ENCODE results near the gene TMEM51. TPM values are rescaled to one million over a fixed set of nuclear protein-coding genes. Genes with fewer than 3 reads are reported as not detected.
"Not testable (repeated sequence)": the region's sequence is repeated elsewhere in the genome, so short reads cannot be mapped to it uniquely, and the experiment has no call there.

TMEM51 gene
- total RNA-seq, 2 experiments from 2014 or later: not detected

GRCh38 chr1:15160626-15161025 lies 7.1 kb downstream of the TMEM51 start:
- Mint-ChIP-seq H3K27ac (no peak overlapping the region), H3K9me3 (no peaks in the 10 kb centered on the region), H3K36me3 (ENCODE audit: low read depth) (no peaks in the 10 kb centered on the region)

DNA sequence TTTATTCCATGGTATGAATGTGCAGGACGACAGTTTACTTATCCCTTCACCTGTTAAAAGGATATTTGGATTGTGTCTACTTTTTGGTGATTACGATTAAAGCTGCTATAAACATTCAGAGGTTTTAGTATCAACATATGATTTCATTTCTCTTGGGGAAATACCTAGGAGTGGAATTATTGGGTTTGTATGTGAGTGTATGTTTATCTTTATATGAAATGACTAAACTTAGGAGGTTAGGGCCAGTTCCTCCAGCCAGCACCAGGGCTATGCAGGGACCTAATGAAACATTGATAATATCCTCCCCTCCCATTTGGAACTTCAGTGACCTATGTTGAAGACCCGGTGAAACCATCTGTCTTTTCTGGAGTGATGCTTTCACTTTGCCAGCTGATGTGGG lies 13.8 kb downstream of the TMEM51 start:
- Mint-ChIP-seq H3K36me3 (ENCODE audit: low read depth) (no peaks in the 10 kb centered on the region), H3K4me3 (no peak overlapping the region), H3K27me3 (peaks cover 33% of the 10 kb centered on the region), H3K9me3 (no peaks in the 10 kb centered on the region), H3K4me1 (peaks cover under 1% of the 10 kb centered on the region), H3K27ac (no peak overlapping the region)
- ChIA-PET POLR2A (no interaction called here), CTCF (interaction anchor here (0.6 to 1.0 kb wide), 2 partner anchors 14 to 36 kb away, joined by 3 to 4 read pairs; partner anchors contain the start of gene TMEM51)
- DNase-seq: no peak

More at GRCh38 chr1:15160626-15161025, 7.1 kb downstream of the TMEM51 start:
- Mint-ChIP-seq H3K4me1 (peaks cover 23% of the 10 kb centered on the region), H3K27me3 (peaks cover 18% of the 10 kb centered on the region), H3K4me3 (no peak overlapping the region)
- no peak for DNase-seq
- POLR2A ChIA-PET: no interaction called here
- CTCF ChIA-PET: interaction anchor here (0.6 kb wide), 1 partner anchor 32 kb away, joined by 3 read pairs; no protein-coding TSS in a partner anchor

- ChIA-PET POLR2A (no interaction called here), CTCF (no interaction called here)
- Mint-ChIP-seq H3K4me3 (no peak overlapping the region), H3K36me3 (ENCODE audit: low read depth) (no peaks in the 10 kb centered on the region), H3K27ac (no peak overlapping the region), H3K4me1 (peaks cover 4% of the 10 kb centered on the region), H3K9me3 (no peaks in the 10 kb centered on the region), H3K27me3 (peaks cover 30% of the 10 kb centered on the region)
- DNase-seq: no peak
These were observed 14.9 kb downstream of the TMEM51 start for GRCh38 chr1:15168479-15168878.

DNA sequence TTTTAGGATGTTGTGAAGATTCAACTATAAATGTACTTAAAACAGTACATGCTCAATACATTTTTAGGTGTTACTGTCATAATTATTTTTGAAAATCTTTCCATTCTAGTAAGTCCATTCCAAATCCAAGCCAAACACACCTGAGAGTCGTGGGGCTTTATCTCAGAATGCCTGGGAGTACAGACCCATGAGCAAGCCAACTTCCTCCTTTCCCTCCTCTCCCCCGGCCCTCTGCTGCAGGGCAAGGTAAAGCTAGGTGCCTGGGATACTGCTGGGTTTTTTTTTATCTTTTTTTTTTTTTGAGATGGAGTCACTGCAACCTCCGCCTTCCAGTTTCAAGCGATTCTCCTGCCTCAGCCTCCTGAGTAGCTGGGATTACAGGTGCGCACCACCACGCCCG lies 16.5 kb downstream of the TMEM51 start:
- POLR2A ChIA-PET: no interaction called here
- H3K27me3 Mint-ChIP-seq: peaks cover 35% of the 10 kb centered on the region

DNA sequence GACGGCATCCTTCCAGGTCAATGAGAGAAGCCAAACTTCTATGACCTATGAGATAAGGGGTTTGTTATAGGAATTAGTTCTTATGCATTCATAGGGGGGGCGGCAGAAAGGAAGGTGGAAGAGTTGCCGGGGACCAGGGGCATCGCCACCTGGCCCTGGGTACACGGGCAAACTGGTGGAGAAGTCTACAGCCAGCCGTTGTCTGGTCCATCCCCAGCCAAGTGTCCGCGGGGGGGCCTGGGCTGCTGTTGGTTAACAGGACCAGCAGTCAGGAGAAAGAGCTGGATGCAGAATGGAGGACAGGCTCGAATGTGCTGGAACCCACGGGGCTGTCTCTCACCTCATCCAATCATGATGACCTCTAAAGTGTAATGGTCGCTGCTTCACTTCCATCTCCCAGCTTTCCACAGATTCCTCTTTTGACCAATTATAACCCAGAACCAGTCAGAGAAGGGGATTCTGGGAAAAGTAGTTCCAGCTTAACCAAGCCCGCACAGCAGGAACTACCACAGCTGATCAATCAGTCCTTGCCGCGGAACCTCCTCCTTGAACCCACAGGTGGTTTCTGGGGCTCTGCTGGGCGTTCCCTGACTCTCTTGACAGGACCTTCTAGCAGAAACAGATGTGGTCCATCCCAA lies 17.8 kb downstream of the TMEM51 start:
- H3K4me3 Mint-ChIP-seq: no peak overlapping the region
- H3K4me1 Mint-ChIP-seq: peaks cover 12% of the 10 kb centered on the region
- H3K9me3 Mint-ChIP-seq: no peaks in the 10 kb centered on the region
- peaks cover 43% of the 10 kb centered on the region for H3K27me3 Mint-ChIP-seq
- ChIA-PET POLR2A (no interaction called here), CTCF (no interaction called here)
- H3K27ac Mint-ChIP-seq: no peak overlapping the region
- DNase-seq: no peak
- no peaks in the 10 kb centered on the region for H3K36me3 Mint-ChIP-seq (ENCODE audit: low read depth)

More for the DNA sequence above, 16.5 kb downstream of the TMEM51 start:
- H3K36me3 Mint-ChIP-seq (ENCODE audit: low read depth): no peaks in the 10 kb centered on the region
- peaks cover 12% of the 10 kb centered on the region for H3K4me1 Mint-ChIP-seq
- no peak overlapping the region for H3K27ac Mint-ChIP-seq
- no peaks in the 10 kb centered on the region for H3K9me3 Mint-ChIP-seq
- H3K4me3 Mint-ChIP-seq: no peak overlapping the region
- CTCF ChIA-PET: interaction anchor here (1.6 kb wide), 1 partner anchor 10 kb away, joined by 3 read pairs; no protein-coding TSS in a partner anchor
- DNase-seq: no peak

GRCh38 chr1:15172405-15173259 lies 19.1 kb downstream of the TMEM51 start:
- ChIA-PET CTCF (no interaction called here), POLR2A (no interaction called here)
- DNase-seq: no peak
- no peaks in the 10 kb centered on the region for H3K36me3 Mint-ChIP-seq (ENCODE audit: low read depth)
- H3K4me3 Mint-ChIP-seq: no peak overlapping the region
- no peak overlapping the region for H3K27ac Mint-ChIP-seq
- peaks cover 49% of the 10 kb centered on the region for H3K27me3 Mint-ChIP-seq
- peaks cover 12% of the 10 kb centered on the region for H3K4me1 Mint-ChIP-seq
- H3K9me3 Mint-ChIP-seq: no peaks in the 10 kb centered on the region

DNA sequence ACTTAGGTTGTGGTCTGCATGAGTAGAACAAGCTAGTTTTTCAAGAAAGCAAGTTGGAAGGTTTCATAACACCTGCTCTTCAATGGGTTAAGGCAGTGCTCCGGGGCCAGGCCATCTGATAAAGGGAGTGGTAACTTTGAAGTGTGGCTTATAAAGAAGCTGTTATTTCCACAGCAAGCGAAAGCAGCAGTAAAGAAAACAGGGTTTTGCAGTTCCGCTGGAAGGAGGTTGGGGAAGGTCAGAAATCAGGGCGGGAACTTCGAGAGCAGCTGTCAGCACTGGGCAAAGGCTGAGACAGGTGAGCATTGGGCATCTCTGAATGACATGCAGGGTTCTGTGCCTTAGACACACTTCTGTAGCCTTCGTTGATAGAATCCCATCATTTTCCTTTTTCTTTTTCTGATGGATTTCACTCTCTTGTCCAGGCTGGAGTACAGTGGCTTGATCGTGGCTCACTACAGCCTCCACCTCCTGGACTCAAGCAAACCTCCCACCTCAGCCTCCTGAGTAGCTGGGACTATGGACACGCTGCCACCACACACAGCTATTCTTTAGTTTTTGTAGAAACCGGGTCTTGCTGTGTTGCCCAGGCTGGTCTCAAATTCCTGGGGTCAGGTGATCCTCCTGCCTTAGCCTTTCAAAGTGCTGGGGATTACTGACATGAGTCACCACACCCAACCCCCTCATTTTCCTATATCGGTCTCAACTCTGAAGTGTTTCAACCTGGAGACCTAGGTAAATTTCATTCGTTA lies 20.5 kb downstream of the TMEM51 start:
- Mint-ChIP-seq H3K9me3 (no peaks in the 10 kb centered on the region), H3K27ac (no peak overlapping the region), H3K4me1 (peaks cover 12% of the 10 kb centered on the region), H3K27me3 (peaks cover 56% of the 10 kb centered on the region), H3K36me3 (ENCODE audit: low read depth) (no peaks in the 10 kb centered on the region), H3K4me3 (no peak overlapping the region)
- no peak for DNase-seq
- ChIA-PET CTCF (interaction anchor here (1.3 kb wide), 1 partner anchor 21 kb away, joined by 3 read pairs; the partner anchor contains the start of gene TMEM51), POLR2A (no interaction called here)

DNA sequence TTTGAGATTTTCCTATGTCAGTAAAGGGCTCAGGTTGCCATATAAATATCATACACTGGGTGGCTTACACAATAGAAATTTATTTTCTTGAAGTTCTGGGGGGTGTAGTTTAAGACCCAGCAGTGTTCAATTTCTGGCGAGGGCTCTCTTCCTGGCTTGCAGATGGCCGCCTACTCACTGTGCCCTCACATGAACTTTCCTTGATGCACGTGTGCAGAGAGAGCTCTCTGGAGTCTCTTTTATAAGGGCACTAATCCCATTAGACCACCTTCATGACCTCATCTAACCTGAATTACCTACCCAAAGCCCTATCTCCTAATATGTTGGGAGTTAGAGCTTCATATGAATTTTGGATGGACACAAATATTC lies 21.1 kb downstream of the TMEM51 start:
- peaks cover 12% of the 10 kb centered on the region for H3K4me1 Mint-ChIP-seq
- CTCF ChIA-PET: interaction anchor here (1.3 kb wide), 1 partner anchor 21 kb away, joined by 3 read pairs; the partner anchor contains the start of gene TMEM51
- H3K4me3 Mint-ChIP-seq: no peak overlapping the region
- POLR2A ChIA-PET: no interaction called here
- no peaks in the 10 kb centered on the region for H3K9me3 Mint-ChIP-seq
- no peak for DNase-seq
- no peaks in the 10 kb centered on the region for H3K36me3 Mint-ChIP-seq (ENCODE audit: low read depth)
- peaks cover 54% of the 10 kb centered on the region for H3K27me3 Mint-ChIP-seq
- H3K27ac Mint-ChIP-seq: no peak overlapping the region

DNA sequence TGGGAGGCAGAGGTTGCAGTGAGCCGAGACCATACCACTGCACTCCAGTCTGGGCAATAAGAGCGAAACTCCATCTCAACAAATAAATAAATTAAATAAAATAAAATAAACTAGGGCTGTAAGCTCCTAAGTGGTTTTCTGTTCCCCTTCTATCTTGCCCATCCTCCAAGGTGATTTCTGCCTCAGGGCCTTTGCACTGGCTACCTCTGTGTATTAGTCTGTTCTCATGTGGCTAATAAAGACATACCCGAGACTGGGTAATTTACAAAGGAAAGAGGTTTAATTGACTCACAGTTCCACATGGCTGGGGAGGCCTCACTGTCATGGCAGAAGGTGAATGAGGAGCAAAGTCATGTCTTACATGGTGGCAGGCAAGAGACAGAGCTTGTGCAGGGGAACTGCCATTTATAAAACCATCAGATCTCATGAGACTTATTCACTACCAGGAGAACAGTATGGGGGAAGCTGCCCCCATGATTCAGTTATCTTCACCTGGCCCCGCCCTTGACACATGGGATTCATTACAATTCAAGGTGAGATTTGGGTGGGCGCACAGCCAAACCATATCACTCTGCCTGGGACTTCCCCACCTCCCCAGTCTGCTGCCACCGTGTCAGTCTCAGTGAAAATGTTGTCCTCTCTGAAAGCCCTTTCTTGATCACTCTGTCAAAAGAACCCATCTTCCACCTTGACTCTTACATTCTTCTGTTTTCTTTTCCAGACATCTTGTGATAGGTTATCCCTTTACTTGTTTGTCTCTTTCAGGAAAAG lies 22.0 kb downstream of the TMEM51 start:
- CTCF ChIA-PET; H3K4me3 Mint-ChIP-seq; H3K9me3 Mint-ChIP-seq; H3K27ac Mint-ChIP-seq; DNase-seq; POLR2A ChIA-PET; H3K36me3 Mint-ChIP-seq (ENCODE audit: low read depth): not testable (repeated sequence)
- H3K4me1 Mint-ChIP-seq: peaks cover 12% of the 10 kb centered on the region
- H3K27me3 Mint-ChIP-seq: peaks cover 50% of the 10 kb centered on the region

DNA sequence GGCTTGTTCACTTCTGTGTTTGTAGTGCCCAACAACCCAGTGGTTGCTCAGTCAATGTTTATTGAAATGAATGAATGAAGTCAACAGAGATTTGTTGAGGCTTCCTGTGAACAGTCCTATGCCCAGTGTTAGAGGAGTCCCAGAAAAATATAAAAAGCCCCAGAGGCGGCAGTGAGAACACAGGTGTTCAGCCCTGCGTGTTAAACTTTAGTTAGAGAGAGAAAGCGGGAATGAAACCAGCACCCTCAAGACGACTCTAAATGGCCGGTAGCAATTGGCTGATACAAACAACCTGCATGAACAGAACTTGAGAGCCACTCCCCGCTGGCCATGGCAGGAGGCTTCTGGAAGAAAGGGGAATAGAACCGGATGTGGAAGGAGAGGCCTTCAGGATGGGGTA lies 22.6 kb downstream of the TMEM51 start:
- H3K9me3 Mint-ChIP-seq: no peaks in the 10 kb centered on the region

GRCh38 chr1:15176898-15177665 lies 23.5 kb downstream of the TMEM51 start:
- Mint-ChIP-seq H3K4me3 (no peak overlapping the region), H3K36me3 (ENCODE audit: low read depth) (no peaks in the 10 kb centered on the region), H3K27me3 (peaks cover 50% of the 10 kb centered on the region), H3K4me1 (peaks cover 12% of the 10 kb centered on the region), H3K9me3 (no peaks in the 10 kb centered on the region), H3K27ac (no peak overlapping the region)
- DNase-seq: no peak
- ChIA-PET POLR2A (no interaction called here), CTCF (no interaction called here)

More for the DNA sequence above, 22.6 kb downstream of the TMEM51 start:
- CTCF ChIA-PET: no interaction called here
- Mint-ChIP-seq H3K4me3 (no peak overlapping the region), H3K4me1 (peaks cover 12% of the 10 kb centered on the region), H3K27me3 (peaks cover 50% of the 10 kb centered on the region), H3K27ac (no peak overlapping the region), H3K36me3 (ENCODE audit: low read depth) (no peaks in the 10 kb centered on the region)
- POLR2A ChIA-PET: no interaction called here
- no peak for DNase-seq

GRCh38 chr1:15177710-15178166 lies 24.2 kb downstream of the TMEM51 start:
- peaks cover 8% of the 10 kb centered on the region for H3K4me1 Mint-ChIP-seq
- POLR2A ChIA-PET: no interaction called here
- no peak for DNase-seq
- H3K9me3 Mint-ChIP-seq: no peaks in the 10 kb centered on the region
- CTCF ChIA-PET: no interaction called here
- no peak overlapping the region for H3K27ac Mint-ChIP-seq
- H3K4me3 Mint-ChIP-seq: no peak overlapping the region
- H3K27me3 Mint-ChIP-seq: peaks cover 47% of the 10 kb centered on the region
- no peaks in the 10 kb centered on the region for H3K36me3 Mint-ChIP-seq (ENCODE audit: low read depth)
